ENCODE measurements around the gene MIPEP.

MIPEP gene

DNA sequence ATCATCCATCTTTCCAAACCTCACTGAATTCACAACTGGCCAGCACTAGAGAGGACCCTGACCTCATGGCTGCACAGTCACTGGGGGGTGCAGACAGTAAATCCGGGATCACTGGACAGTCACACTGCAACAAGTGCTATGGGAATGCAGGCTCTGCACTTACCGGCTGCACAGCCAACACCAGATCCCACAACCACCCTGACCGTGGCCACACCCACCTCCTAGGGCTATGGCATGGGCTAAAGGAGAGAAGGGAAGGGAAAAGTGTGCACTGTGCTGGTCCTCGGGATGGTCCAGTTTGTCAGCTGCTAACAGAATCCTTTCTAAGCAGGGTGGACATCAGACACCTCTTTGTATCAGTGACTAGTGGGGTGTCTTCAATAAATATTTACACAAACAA lies 118.2 kb downstream of the MIPEP start:
- DNase-seq (ENCODE audit: low read depth in 2 of 2): no peak
- H3K4me3 ChIP-seq (replicated peaks in 1 of 2; ENCODE audit: low read depth in 2 of 2, low read length in 2 of 2): no peak overlapping the region
- TF ChIP-seq CTCF (IDR thresholded peaks at IDR 0.05; ENCODE audit: low read depth, low read length): no peak

DNA sequence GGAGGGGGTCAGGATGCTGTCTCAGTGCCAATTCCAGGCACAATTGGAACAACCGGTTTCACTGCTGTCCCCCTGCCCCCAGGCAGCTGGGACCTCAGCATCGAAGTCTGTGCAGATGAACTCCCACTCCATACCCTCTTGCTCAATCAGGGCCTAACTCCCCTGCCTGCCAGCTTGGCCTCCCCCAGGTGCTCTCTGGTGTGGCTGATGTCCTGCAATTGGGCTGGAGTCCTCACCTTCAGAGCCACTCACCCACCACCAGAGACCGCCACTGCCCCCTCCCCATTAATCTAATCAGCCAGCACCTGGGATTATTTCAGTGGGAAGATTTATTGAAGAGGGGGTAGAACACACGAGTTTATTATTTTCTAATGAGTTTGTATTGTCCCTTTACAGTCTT lies 118.8 kb downstream of the MIPEP start:
- H3K4me3 ChIP-seq (replicated peaks in 1 of 2; ENCODE audit: low read depth in 2 of 2, low read length in 2 of 2): no peak overlapping the region
- DNase-seq (ENCODE audit: low read depth in 2 of 2): no peak
- TF ChIP-seq CTCF (IDR thresholded peaks at IDR 0.05; ENCODE audit: low read depth, low read length): no peak

DNA sequence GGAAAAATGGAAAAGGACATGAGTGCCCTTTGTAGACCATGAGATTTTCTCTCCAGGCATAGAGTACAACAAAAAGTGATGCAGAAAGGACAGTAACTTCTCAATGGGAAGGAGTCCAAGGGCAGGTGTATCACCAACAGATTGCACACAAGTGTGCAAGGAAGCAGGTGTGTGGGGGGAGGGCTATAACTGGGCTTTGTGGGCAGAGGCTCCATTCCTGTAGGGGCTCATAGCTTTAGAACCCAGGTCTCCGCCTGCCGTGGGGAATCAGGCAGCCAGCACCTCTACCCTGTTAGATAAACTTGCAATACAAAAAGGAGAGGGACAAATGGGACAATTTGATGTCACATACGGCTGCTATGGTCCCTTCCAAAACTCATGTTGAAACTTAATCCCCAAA lies 119.8 kb downstream of the MIPEP start:
- DNase-seq (ENCODE audit: low read depth in 2 of 2): no peak
- no peak for TF ChIP-seq CTCF (IDR thresholded peaks at IDR 0.05; ENCODE audit: low read depth, low read length)
- H3K4me3 ChIP-seq (replicated peaks in 1 of 2; ENCODE audit: low read depth in 2 of 2, low read length in 2 of 2): no peak overlapping the region

DNA sequence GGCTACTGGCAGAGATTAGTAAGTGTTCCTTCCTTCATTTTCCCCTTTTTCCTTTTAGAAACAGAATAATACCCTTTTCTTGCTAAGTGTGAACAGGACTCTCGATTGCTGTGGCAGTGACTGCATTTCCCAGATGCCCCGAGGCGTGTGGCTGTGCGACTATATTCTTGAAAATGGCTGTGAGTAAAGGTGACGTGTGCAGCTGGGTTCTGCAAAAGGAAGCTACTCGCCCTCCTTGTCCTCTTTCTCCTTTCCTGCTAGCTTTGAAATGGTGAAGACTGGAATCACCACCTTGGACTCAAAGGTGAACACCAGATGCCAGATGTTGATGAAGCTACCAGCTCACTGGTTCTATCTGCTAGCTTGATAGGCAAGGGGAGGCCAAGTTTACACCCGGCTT lies 121.4 kb downstream of the MIPEP start:
- no peak for TF ChIP-seq CTCF (IDR thresholded peaks at IDR 0.05; ENCODE audit: low read depth, low read length)
- H3K4me3 ChIP-seq (replicated peaks in 1 of 2; ENCODE audit: low read depth in 2 of 2, low read length in 2 of 2): no peak overlapping the region

GRCh38 chr13:23766939-23767338 lies 122.3 kb downstream of the MIPEP start:
- no peak for TF ChIP-seq CTCF (IDR thresholded peaks at IDR 0.05; ENCODE audit: low read depth, low read length)
- DNase-seq (ENCODE audit: low read depth in 2 of 2): no peak
- no peak overlapping the region for H3K4me3 ChIP-seq (replicated peaks in 1 of 2; ENCODE audit: low read depth in 2 of 2, low read length in 2 of 2)

More for the DNA sequence above, 121.4 kb downstream of the MIPEP start:
- DNase-seq (ENCODE audit: low read depth in 2 of 2): no peak

DNA sequence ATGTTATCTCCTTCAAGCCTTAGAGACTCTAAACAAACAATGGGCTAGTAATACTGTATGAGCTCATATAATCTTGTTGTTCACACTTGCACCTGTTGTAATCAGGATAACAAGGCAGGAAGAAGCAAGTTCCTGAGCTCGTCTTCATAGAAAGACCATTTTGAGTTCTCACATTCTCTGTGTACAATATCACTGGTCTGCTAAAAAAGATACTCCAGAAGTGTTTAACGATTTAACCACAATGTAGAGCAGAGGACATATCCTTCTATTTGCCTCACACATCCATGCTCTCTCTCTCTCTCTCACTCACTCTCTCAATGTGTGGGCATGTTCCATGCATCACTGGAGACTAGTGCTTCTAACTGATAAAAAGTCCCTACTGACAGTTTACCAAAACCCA lies 122.9 kb downstream of the MIPEP start:
- no peak overlapping the region for H3K4me3 ChIP-seq (replicated peaks in 1 of 2; ENCODE audit: low read depth in 2 of 2, low read length in 2 of 2)
- DNase-seq (ENCODE audit: low read depth in 2 of 2): no peak
- TF ChIP-seq CTCF (IDR thresholded peaks at IDR 0.05; ENCODE audit: low read depth, low read length): no peak

DNA sequence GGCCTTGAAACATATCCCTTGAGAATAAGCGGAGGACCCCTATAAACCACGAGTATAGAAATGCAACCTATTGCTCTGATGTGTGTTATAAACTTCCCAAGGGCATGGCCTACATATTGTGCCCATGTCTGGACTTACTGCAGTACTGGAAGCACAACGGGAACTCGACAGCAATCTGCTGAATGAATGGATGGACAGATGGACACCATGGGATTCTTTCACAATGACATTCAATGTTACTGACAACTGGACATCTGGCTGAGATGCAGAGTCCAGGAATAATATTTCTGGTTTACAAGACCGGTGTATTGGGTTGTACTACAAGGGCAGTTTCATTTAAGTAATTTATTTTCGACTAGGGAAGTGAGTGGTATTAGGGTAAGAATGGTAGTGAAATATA lies 123.7 kb downstream of the MIPEP start:
- no peak for TF ChIP-seq CTCF (IDR thresholded peaks at IDR 0.05; ENCODE audit: low read depth, low read length)
- DNase-seq (ENCODE audit: low read depth in 2 of 2): no peak
- no peak overlapping the region for H3K4me3 ChIP-seq (replicated peaks in 1 of 2; ENCODE audit: low read depth in 2 of 2, low read length in 2 of 2)

All from cardiac fibroblast (primary cell).